NCI-H748 (cell line): Measurements from ENCODE around the gene FES.
"Not testable (repeated sequence)": the region's sequence is repeated elsewhere in the genome, so short reads cannot be mapped to it uniquely, and the experiment has no call there.

ENCODE experiments used
- DNase-seq: peaks from one replicate; lab custom pipeline; 2025; ENCODE audit not compliant: unreplicated experiment; lab: John Stamatoyannopoulos, UW

FES gene

GRCh38 chr15:90907838-90908507 is 23.7 kb downstream of the FES start:
- DNase-seq: no peak

GRCh38 chr15:90909449-90909848 is 25.1 kb downstream of the FES start:
- not testable (repeated sequence) for DNase-seq

- no peak for DNase-seq
Observed at GRCh38 chr15:90909976-90910375, 25.7 kb downstream of the FES start.

GRCh38 chr15:90910441-90911301 is 26.4 kb downstream of the FES start:
- DNase-seq: no peak

- no peak for DNase-seq
Observed at GRCh38 chr15:90911302-90911623, 27.0 kb downstream of the FES start.

- DNase-seq: no peak
Observed at GRCh38 chr15:90911906-90912769, 27.8 kb downstream of the FES start.

- DNase-seq: no peak
Observed at GRCh38 chr15:90912770-90913075, 28.4 kb downstream of the FES start.

GRCh38 chr15:90913398-90913944 is 29.2 kb downstream of the FES start:
- no peak for DNase-seq

GRCh38 chr15:90914305-90915080 is 30.2 kb downstream of the FES start:
- no peak for DNase-seq

- DNase-seq: no peak
Observed at GRCh38 chr15:90915216-90915807, 31.0 kb downstream of the FES start.

GRCh38 chr15:90915808-90916440 is 31.6 kb downstream of the FES start:
- DNase-seq: no peak

GRCh38 chr15:90916461-90916860 is 32.2 kb downstream of the FES start:
- DNase-seq: no peak

GRCh38 chr15:90917569-90917968 is 33.3 kb downstream of the FES start:
- DNase-seq: no peak

- DNase-seq: no peak
Observed at GRCh38 chr15:90918034-90918788, 33.9 kb downstream of the FES start.

GRCh38 chr15:90918835-90919234 is 34.5 kb downstream of the FES start:
- no peak for DNase-seq

GRCh38 chr15:90921887-90922286 is 37.6 kb downstream of the FES start:
- no peak for DNase-seq

GRCh38 chr15:90922712-90923322 is 38.5 kb downstream of the FES start:
- DNase-seq: not testable (repeated sequence)

GRCh38 chr15:90924375-90924774 is 40.1 kb downstream of the FES start:
- DNase-seq: no peak

- not testable (repeated sequence) for DNase-seq
Observed at GRCh38 chr15:90926766-90927165, 42.5 kb downstream of the FES start.
